NCI-H345 treated with DMSO at 0.1 percent for 48 hours (cell line): ENCODE data around the gene SETBP1.
"Not testable (repeated sequence)": the region's sequence is repeated elsewhere in the genome, so short reads cannot be mapped to it uniquely, and the experiment has no call there.

Experiments used
- DNase-seq: peaks from one replicate; lab custom pipeline; 2025; ENCODE audit not compliant: unreplicated experiment; lab: John Stamatoyannopoulos, UW

The SETBP1 gene

GRCh38 chr18:44788334-44788733, 107.6 kb downstream of the SETBP1 start:
- no peak for DNase-seq

- DNase-seq, result no peak
Measured at GRCh38 chr18:44789710-44790109, 109.0 kb downstream of the SETBP1 start.

- no peak for DNase-seq
Measured at GRCh38 chr18:44790860-44791259, 110.2 kb downstream of the SETBP1 start.

DNA sequence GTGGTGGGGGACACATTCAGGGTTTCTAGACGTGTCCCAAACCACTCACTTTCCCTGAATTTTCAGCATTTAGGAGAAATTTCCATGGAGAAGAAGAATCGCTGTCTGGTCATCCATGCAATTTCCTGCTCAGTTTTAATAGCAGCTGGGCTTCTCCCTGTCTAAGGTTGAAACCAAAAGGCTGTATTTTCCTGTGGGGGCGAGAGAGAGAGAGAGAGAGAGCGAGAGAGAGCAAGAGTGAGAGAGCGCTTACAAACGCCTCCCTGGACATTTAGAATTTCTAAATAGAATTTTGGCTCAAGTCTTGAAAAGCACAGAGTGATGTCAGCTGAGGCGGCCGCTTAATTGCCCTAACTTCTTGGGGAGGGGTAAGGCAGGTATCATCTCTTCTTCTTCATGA, 110.8 kb downstream of the SETBP1 start:
- no peak for DNase-seq

DNA sequence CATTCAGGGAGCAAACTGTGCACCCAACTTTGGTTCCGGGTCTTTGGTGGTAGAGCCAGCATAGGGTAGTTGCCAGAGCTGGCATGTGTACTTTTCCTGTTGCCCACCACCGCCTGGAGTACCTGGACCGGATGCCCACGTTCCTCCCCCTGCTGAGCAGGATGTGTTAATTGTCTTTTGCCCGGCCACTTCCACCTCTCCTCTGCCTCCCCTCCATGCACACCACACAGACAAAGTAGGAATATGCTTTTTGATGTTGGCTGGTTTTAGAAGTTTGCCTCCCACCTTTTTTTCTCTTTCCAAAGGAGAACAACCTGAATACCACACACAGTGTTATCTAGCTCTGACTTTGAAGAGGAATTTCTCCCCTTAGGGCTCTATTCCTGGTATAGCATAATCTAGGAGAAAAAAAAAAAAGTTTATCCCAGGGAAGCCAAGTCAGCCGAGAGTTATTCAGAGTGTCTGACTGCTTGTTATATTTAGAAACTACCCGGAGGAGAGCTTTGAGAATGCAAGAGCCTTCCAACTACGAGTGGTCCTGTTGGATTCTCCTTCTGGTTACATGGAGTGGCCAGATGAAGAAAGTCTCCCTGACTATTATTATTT, 111.9 kb downstream of the SETBP1 start:
- DNase-seq, result no peak

- no peak for DNase-seq
Measured at GRCh38 chr18:44793194-44793593, 112.5 kb downstream of the SETBP1 start.

GRCh38 chr18:44793685-44794084, 113.0 kb downstream of the SETBP1 start:
- no peak for DNase-seq

- DNase-seq, result no peak
Measured at GRCh38 chr18:44795241-44795640, 114.6 kb downstream of the SETBP1 start.

GRCh38 chr18:44796429-44797428, 116.0 kb downstream of the SETBP1 start:
- no peak for DNase-seq

GRCh38 chr18:44798433-44799048, 117.9 kb downstream of the SETBP1 start:
- DNase-seq, result no peak

- no peak for DNase-seq
Measured at GRCh38 chr18:44799382-44799906, 118.8 kb downstream of the SETBP1 start.

DNA sequence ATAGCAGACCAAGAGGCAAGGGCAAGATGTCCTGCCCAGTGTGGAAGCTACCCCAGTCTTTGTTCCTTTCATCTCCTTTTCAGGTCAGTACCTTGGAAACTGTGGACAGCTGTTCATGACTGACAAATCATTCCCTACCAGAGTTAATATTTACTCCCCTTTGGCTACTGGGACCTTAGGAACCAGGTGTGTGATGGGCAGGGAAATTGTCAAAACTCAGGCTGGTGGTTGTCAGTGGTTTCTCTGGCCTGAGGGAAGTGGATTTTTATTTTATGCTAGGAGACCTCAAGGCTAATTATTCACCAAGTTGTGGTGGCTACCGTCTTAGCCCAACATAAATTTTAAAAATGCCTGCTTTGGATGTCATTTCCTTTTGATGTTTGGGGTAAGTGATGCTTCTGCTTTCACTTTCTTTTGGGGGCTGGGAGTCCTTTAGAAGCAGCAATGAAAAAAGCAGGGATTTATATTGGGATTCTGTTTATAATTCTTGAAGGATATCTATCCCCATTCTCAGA, 119.3 kb downstream of the SETBP1 start:
- DNase-seq, result no peak

- DNase-seq, result not testable (repeated sequence)
Measured at GRCh38 chr18:44800766-44801165, 120.1 kb downstream of the SETBP1 start.

DNA sequence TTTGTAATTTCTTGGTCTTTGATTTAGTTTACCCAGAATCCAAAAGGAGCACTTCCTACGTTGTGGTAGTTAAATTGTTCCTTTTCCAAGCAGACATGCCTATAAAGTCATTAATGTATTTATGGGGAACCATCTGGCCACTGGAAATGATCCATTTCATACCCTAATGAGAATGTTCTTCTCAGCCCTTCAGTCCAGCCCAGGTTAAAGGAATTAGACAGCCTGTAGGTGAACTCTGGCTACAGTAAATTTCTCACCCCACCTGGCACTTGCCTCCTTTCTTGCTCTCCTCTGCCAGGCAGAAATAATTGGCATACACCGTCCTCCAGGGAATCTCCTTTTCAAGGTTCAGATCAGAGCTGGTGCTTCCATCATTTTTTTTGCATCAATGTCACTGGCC, 121.1 kb downstream of the SETBP1 start:
- peak; percentile 22 for DNase-seq

- DNase-seq, result no peak
Measured at GRCh38 chr18:44802508-44802907, 121.8 kb downstream of the SETBP1 start.

- DNase-seq, result no peak
Measured at GRCh38 chr18:44803019-44803650, 122.4 kb downstream of the SETBP1 start.

DNA sequence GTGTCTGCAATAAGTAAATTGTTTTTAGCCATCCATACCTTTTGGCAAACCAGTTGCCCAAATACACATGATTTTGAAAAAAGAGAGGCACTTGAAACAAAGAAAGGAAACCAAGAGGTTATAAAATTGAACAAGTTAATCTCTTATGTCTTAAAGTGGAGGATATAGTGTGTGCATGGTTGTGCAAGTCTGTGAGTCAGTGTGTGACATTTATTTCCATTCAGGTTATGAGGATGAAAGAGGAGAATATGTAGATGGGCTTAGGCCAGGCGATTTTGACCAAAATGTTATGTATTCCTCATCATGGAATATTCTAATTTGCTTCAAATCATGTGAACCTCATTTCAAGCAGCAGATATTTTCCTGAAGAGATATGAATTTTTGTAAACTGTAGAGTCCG, 123.3 kb downstream of the SETBP1 start:
- DNase-seq, result no peak

DNA sequence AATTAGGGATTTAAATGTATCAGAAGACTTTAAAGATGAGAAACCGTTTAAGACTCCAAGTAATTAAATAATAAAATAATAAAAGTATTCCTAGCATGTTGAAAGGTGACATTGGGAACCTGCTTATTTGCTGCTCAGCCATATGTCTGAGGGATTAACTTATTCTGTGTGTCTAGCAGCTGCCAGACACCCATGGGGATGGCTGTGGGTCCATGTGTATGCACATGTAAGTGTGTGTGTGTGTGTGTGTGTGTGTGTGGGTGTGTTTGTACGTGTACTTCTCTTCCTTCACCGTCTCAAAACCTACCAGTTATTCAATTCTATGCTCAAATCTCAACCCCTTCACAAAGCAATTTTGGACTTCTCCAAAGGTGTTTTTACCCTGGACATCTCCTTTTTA, 124.5 kb downstream of the SETBP1 start:
- DNase-seq, result no peak

DNA sequence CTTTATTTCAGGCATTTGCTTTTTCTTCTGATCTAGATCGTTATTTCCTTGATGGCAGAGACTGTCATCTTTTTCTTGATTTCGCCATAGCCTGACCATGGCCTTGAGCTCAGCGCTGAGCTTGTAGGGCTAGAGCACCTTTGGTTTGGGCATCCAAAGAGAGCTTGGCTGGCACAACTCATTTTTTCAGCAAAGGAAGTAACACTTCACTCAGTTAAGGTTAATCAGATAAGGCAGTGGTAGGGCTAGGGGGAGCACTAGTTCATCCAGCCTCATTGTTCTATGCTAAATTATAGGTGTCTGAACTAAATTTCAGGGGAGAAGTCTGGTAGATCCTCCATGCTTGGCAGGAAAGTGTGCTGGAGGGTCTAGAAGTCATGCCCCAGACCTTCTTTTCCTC, 125.0 kb downstream of the SETBP1 start:
- no peak for DNase-seq

DNA sequence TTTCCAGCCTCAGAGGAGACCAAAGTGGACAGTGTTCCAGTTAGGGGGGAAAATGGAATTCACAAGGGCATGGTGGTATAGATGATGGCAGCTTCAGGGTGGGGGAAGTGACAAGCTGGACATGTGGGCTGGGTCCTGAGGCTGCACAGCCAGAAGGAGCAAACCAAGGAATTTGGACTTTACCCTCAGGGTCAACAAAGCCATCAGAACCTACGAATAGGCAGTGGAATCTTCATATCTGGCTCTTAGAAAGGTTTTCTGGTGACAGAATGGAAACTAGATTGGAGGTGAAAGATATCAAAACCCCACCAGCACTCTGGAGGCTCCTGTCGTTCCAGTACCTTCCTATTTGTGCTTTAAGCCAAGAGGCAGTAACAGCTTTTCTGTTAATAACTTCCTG, 127.1 kb downstream of the SETBP1 start:
- DNase-seq, result no peak

DNA sequence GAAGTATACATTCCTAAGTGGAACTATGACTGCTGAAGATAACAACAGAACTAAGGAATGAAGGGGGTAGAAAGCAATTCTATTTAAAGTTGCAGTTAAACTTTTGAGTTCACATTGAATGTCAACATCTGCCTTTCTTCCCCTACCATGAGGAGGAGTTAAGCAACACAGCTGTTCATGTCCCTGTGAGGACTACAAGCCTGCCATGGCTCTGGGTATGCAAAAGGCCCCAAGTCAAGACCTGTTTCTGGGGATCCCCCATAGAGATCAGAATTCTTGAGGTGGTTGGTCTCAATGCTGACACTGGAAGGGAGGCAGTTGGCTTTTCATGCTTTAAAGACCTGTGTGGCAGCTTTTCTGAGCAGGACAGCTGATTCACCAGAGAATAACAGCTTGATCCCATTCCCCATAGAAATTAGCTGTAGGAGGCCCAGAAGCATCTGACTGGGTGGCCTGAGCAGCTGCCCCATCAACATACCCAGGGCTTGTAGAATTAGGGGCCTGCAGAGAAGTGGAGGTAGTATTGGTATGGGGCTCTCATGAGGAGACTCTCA, 131.0 kb downstream of the SETBP1 start:
- DNase-seq, result no peak
